ENCODE data around the gene PHF2. TPM values are rescaled to one million over a fixed set of nuclear protein-coding genes. Genes with fewer than 3 reads are reported as not detected.

The PHF2 gene
- total RNA-seq, 2 donors from 2014 or later: 32.4 to 32.9 TPM

DNA sequence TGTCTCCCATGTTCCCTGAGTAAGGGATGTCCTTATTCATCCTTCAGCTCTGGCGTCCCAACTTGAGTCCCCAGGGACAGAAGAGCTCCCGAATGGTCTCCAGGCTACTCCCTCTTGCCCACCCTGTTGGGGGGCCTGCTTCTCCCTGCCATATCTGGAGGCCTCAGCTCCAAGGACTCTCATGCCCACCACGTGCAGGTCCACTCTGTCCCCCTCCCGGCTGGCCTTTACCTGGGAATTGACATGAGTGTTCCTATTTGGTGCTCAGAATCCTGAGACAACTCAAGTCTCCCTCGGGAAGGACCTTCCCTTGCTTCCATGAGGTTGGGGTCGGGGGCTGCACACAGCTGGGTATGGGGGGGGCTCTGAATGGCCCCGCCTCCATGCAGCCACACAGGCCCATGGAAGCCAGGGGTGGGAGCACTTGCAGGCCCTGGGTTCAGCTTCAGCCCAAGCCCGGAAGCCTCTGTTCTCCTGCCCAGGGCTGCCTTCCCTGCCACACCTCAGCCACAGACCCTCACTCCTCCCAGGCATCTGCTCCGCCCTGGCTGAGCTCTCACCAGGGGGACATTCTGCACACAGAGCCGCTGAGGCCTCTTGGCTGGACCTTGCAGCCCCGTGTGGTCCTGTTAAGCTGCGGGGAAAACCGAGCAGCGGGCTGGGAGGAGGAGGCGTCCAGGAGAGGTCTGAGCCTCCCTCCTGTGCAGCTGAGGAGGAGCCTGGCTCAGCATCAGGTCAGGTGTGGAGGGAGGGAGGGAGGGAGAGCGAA lies 121.9 kb downstream of the PHF2 start:
- 80% methylated on average over 16 of the region's 16 CpGs for WGBS
- intact Hi-C loops (cut with DNase I): no loop called here
- H3K27ac ChIP-seq: no peak overlapping the region
- TF ChIP-seq POLR2AphosphoS5 (IDR thresholded peaks at IDR 0.05) (no peak), POLR2A (IDR thresholded peaks at IDR 0.05) (no peak)
- TF ChIP-seq, protein P1, sequence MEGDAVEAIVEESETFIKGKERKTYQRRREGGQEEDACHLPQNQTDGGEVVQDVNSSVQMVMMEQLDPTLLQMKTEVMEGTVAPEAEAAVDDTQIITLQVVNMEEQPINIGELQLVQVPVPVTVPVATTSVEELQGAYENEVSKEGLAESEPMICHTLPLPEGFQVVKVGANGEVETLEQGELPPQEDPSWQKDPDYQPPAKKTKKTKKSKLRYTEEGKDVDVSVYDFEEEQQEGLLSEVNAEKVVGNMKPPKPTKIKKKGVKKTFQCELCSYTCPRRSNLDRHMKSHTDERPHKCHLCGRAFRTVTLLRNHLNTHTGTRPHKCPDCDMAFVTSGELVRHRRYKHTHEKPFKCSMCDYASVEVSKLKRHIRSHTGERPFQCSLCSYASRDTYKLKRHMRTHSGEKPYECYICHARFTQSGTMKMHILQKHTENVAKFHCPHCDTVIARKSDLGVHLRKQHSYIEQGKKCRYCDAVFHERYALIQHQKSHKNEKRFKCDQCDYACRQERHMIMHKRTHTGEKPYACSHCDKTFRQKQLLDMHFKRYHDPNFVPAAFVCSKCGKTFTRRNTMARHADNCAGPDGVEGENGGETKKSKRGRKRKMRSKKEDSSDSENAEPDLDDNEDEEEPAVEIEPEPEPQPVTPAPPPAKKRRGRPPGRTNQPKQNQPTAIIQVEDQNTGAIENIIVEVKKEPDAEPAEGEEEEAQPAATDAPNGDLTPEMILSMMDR (IDR thresholded peaks at IDR 0.05): no peak
- no peaks in the 10 kb centered on the region for H3K9me3 ChIP-seq
- no peaks in the 10 kb centered on the region for H3K27me3 ChIP-seq (replicated peaks; ENCODE audit: insufficient read depth)
- no peak for DNase-seq (ENCODE audit: low spot score)
- no peaks in the 10 kb centered on the region for H3K36me3 ChIP-seq
- H3K4me3 ChIP-seq: no peak overlapping the region
- H3K4me1 ChIP-seq (replicated peaks): no peaks in the 10 kb centered on the region

DNA sequence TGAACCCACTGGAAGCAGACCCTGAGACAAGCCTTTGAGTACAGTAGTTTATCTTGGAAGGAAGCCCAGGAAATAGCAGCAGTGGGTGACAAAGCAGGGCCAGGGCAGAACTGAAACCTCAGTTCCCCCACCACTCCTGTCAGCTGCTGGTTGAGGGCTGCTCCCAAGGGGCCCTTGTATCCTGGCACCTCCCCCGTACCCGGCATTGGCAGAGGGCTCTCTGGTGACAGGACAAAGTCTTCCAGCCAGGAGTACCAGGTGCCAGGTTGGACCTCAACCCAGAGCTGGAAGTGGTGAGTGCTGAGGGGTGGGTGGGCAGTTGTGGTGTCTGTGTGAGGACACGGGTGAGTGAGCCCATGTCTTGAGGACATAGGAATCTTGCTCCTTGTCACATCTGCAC lies 123.3 kb downstream of the PHF2 start:
- intact Hi-C loops (cut with DNase I): no loop called here
- no peaks in the 10 kb centered on the region for H3K36me3 ChIP-seq
- TF ChIP-seq, protein P1 (IDR thresholded peaks at IDR 0.05): no peak
- TF ChIP-seq POLR2AphosphoS5 (IDR thresholded peaks at IDR 0.05) (no peak), POLR2A (IDR thresholded peaks at IDR 0.05) (no peak)
- no peaks in the 10 kb centered on the region for H3K27me3 ChIP-seq (replicated peaks; ENCODE audit: insufficient read depth)
- no peak for DNase-seq (ENCODE audit: low spot score)
- H3K4me3 ChIP-seq: no peak overlapping the region
- no peaks in the 10 kb centered on the region for H3K9me3 ChIP-seq
- no peaks in the 10 kb centered on the region for H3K4me1 ChIP-seq (replicated peaks)
- 87% methylated on average over 3 of the region's 3 CpGs for WGBS
- H3K27ac ChIP-seq: no peak overlapping the region

DNA sequence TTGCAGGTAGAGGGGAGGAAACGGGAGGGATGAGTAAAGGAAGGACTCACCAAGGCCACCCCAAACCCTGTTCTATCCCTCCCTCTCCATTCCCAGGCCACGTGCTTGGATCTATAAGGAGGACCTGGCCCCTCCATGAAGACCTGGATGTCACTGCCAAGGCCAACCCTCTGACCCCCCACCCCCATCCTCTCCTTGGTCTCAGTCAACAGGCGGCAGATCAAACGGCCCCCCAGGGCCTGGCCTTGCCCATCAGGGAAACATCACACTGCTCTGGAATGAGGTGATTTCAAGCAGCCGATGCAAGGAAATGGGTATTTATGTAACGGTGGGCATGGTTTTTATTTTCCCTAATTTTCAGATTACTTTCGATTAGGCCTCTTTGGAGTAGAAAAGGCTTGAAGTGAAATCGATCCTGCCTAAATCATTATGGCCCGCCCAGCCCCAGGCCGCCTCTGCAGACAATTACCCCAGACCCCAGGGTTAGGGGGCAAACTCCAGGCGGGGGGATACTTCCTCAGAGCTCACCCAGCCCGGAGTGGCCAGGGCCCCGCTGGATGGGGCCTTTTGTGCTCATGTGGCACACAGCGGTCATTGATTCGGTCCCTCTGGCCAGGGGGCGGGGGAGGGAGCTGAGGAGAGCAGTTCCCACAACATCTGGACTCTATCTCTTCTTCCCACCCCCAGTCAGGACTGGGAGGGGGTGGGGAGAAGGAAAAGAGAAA lies 125.3 kb downstream of the PHF2 start:
- H3K4me3 ChIP-seq: no peak overlapping the region
- no peaks in the 10 kb centered on the region for H3K9me3 ChIP-seq
- H3K36me3 ChIP-seq: no peaks in the 10 kb centered on the region
- no peak for DNase-seq (ENCODE audit: low spot score)
- 95% methylated on average over 16 of the region's 16 CpGs for WGBS
- no peaks in the 10 kb centered on the region for H3K4me1 ChIP-seq (replicated peaks)
- no peaks in the 10 kb centered on the region for H3K27me3 ChIP-seq (replicated peaks; ENCODE audit: insufficient read depth)
- intact Hi-C loops (cut with DNase I): no loop called here
- H3K27ac ChIP-seq: no peak overlapping the region
- TF ChIP-seq POLR2A (IDR thresholded peaks at IDR 0.05) (no peak), POLR2AphosphoS5 (IDR thresholded peaks at IDR 0.05) (no peak)
- TF ChIP-seq, protein P1 (IDR thresholded peaks at IDR 0.05): no peak

DNA sequence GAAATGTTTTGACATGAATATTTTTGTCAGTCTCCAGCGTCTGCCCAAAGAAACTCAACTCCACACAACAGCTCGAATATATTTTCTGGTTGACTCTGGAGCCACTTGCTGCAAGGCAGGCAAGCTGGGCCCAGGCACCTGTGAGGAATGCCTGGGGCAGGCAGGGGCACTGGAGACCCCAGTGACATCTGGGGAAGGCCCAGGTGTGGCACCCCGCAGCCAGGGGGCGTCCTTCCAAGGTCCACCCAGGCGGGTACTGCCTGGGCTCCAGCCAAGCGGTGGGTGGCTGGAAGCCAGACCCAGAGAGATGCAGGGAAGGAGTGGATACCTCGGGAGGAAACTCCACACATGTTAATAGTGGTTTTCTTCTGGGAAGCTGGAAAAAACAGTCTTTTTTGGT lies 125.9 kb downstream of the PHF2 start:
- TF ChIP-seq, protein P1 (IDR thresholded peaks at IDR 0.05): no peak
- TF ChIP-seq POLR2AphosphoS5 (IDR thresholded peaks at IDR 0.05) (no peak), POLR2A (IDR thresholded peaks at IDR 0.05) (no peak)
- intact Hi-C loops (cut with DNase I): no loop called here
- no peaks in the 10 kb centered on the region for H3K36me3 ChIP-seq
- no peak overlapping the region for H3K4me3 ChIP-seq
- no peaks in the 10 kb centered on the region for H3K4me1 ChIP-seq (replicated peaks)
- no peak for DNase-seq (ENCODE audit: low spot score)
- no peaks in the 10 kb centered on the region for H3K9me3 ChIP-seq
- H3K27ac ChIP-seq: no peak overlapping the region
- no peaks in the 10 kb centered on the region for H3K27me3 ChIP-seq (replicated peaks; ENCODE audit: insufficient read depth)
- 79% methylated on average over 7 of the region's 7 CpGs for WGBS
